ENCODE results near the gene DNPEP.
"Not testable (repeated sequence)": the region's sequence is repeated elsewhere in the genome, so short reads cannot be mapped to it uniquely, and the experiment has no call there.

The DNPEP gene

DNA sequence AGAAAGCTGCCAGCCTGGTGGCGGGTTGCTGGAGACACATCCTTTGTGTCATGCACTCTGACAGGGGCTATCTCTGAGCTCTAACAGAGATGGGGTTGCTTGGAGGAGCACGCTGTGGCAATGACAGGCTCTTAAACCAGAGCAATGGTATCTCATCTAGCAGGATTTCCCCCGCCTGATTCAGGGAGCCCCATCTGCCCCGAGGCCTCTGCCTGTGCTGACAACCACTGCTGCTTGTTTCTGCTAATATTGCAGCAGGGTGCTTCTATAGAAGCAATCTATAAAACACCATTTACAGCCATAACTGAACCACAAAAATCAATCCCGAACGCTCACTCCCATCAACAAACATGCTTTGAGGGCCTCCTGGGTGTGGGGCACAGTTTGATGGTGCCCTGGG is 12.8 kb upstream of the DNPEP start:
- TF ChIP-seq, protein P1, sequence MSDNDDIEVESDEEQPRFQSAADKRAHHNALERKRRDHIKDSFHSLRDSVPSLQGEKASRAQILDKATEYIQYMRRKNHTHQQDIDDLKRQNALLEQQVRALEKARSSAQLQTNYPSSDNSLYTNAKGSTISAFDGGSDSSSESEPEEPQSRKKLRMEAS (IDR thresholded peaks at IDR 0.05; ENCODE audit: low read depth, low read length), result no peak
- TF ChIP-seq MYC (IDR thresholded peaks at IDR 0.05; ENCODE audit: low read depth, low read length), result no peak
- no peak for TF ChIP-seq POLR2A (IDR thresholded peaks at IDR 0.05; ENCODE audit: extremely low read depth, insufficient read length)
- TF ChIP-seq, protein P2, sequence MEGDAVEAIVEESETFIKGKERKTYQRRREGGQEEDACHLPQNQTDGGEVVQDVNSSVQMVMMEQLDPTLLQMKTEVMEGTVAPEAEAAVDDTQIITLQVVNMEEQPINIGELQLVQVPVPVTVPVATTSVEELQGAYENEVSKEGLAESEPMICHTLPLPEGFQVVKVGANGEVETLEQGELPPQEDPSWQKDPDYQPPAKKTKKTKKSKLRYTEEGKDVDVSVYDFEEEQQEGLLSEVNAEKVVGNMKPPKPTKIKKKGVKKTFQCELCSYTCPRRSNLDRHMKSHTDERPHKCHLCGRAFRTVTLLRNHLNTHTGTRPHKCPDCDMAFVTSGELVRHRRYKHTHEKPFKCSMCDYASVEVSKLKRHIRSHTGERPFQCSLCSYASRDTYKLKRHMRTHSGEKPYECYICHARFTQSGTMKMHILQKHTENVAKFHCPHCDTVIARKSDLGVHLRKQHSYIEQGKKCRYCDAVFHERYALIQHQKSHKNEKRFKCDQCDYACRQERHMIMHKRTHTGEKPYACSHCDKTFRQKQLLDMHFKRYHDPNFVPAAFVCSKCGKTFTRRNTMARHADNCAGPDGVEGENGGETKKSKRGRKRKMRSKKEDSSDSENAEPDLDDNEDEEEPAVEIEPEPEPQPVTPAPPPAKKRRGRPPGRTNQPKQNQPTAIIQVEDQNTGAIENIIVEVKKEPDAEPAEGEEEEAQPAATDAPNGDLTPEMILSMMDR (IDR thresholded peaks at IDR 0.05; ENCODE audit: low read depth, low read length), result no peak

DNA sequence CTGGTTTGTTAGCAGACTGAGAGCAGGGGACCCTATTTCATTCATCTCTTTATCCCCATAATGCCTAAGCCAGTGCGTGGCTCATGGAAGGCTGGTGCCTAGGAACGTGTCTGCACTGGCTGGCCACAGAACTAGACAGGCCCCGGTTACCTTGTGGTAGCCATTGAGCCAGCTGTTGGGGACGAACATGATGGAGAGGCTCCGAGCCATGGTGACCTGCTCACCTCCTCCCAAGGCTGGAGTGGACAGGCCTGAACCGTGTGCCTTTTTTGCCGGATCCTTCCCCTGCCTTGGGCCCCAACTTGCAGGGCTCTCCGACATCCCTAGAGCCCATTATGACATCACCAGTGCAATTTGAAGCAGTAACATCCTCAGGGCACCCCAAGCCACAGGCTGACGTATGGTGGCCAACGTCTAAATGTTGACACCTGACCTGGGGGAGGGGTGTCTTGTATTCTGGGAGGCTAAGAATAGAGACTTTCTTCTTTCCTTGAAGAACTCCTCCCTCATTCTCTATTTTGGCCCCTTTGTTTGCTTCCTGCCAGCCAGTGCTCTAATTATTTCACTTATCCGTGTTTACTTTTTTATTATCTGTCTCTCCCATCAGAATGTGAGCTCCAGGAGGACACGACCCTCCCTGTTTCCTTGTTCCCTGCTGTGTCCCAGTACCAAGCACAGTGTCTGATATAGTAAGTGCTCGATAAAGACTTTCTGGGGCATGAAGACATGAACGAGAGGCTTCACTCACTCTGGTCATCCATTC is 12.2 kb upstream of the DNPEP start:
- TF ChIP-seq POLR2A (IDR thresholded peaks at IDR 0.05; ENCODE audit: extremely low read depth, insufficient read length) (no peak), MYC (IDR thresholded peaks at IDR 0.05; ENCODE audit: low read depth, low read length) (no peak)
- TF ChIP-seq, protein P1 (IDR thresholded peaks at IDR 0.05; ENCODE audit: low read depth, low read length), result no peak
- TF ChIP-seq, protein P2 (IDR thresholded peaks at IDR 0.05; ENCODE audit: low read depth, low read length), result no peak
- no peak for DNase-seq (ENCODE audit: low read depth)
- no peak overlapping the region for H3K4me3 ChIP-seq (ENCODE audit: low read depth, low read length)

More for the DNA sequence above, 12.8 kb upstream of the DNPEP start:
- H3K4me3 ChIP-seq (ENCODE audit: low read depth, low read length), result no peak overlapping the region
- DNase-seq (ENCODE audit: low read depth), result no peak

DNA sequence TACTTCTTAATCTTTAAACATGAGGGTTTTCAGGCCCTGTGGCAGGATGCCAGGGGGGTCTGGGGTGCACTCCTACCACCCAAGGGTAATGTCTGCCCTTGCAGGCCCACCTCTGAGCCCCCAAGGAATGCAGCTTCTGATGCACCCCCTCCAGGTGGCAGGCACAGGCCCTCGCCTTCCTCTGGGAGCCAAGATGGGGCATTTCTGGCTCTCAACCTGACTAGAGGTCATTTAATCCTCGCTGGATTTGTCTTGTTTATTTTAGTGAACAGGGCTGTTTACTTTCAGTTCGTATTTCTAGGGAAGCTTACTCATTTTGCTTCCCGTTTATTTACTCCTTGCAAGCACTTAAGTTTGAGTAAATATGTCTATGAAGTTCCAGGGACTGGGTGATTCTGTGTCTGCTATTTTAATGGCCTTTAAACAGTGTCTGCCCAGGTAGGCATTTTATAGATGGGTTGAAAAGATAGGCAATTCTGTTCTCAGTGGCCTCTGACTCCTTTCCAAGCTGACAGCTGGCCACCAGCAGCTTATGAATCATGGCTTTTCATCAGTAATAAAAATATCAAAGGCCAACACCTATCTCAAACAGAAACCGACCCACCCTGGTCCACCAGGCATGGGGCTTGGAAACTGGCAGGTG is 11.1 kb upstream of the DNPEP start:
- no peak overlapping the region for H3K4me3 ChIP-seq (ENCODE audit: low read depth, low read length)
- no peak for TF ChIP-seq MYC (IDR thresholded peaks at IDR 0.05; ENCODE audit: low read depth, low read length)
- TF ChIP-seq, protein P2 (IDR thresholded peaks at IDR 0.05; ENCODE audit: low read depth, low read length), result no peak
- TF ChIP-seq POLR2A (IDR thresholded peaks at IDR 0.05; ENCODE audit: extremely low read depth, insufficient read length), result no peak
- TF ChIP-seq, protein P1 (IDR thresholded peaks at IDR 0.05; ENCODE audit: low read depth, low read length), result no peak
- DNase-seq (ENCODE audit: low read depth), result no peak

DNA sequence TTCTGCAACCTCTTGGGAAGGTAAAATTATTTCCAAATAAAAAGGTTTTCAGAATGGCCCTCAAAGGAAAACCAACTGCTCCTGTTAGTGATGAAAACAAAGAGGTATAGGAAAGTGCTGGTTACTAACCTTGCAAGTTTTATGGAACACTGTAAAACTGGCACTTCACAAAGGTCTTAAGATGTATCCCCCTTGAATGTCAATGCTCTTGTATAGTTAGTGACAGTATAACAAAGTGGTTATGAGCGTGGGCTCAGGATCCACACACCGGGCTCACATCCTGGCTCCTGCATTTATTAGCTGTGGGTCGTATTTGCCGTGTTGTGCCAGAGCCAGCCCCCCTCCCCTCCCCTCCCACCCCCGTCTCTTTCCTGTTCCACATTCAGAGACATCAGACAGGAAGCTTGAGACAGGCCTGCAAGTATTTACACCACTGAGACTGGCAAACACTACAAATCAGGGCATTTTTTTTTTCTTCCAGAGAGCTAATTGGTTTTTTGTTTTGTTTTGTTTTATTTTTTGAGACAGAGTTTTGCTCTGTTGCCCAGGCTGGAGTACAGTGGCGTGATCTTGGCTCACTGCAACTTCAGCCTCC is 9.2 kb upstream of the DNPEP start:
- no peak overlapping the region for H3K4me3 ChIP-seq (ENCODE audit: low read depth, low read length)
- DNase-seq (ENCODE audit: low read depth), result no peak
- no peak for TF ChIP-seq MYC (IDR thresholded peaks at IDR 0.05; ENCODE audit: low read depth, low read length)
- TF ChIP-seq POLR2A (IDR thresholded peaks at IDR 0.05; ENCODE audit: extremely low read depth, insufficient read length), result no peak
- TF ChIP-seq, protein P2 (IDR thresholded peaks at IDR 0.05; ENCODE audit: low read depth, low read length), result no peak
- TF ChIP-seq, protein P1 (IDR thresholded peaks at IDR 0.05; ENCODE audit: low read depth, low read length), result no peak

DNA sequence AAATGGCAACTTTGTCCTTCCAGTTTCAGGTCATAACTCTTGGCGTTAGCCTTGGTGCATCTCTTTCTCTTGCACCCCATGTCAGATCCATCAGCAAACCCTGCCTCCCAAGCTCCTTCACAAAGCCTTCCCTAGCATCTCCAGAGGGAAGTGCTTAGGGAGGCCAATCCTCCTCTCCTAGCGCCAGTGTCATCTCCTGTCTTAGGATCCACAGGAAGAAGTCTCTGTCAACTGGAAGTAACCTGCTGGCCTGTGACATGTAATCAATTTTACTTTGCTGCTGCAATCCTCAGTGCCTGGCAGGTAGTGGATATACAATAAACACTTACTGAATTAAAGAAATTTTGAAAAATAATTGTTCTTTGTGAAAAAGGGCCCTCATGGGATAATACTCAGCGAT is 7.9 kb upstream of the DNPEP start:
- no peak for TF ChIP-seq MYC (IDR thresholded peaks at IDR 0.05; ENCODE audit: low read depth, low read length)
- no peak for TF ChIP-seq POLR2A (IDR thresholded peaks at IDR 0.05; ENCODE audit: extremely low read depth, insufficient read length)
- TF ChIP-seq, protein P2 (IDR thresholded peaks at IDR 0.05; ENCODE audit: low read depth, low read length), result no peak
- TF ChIP-seq, protein P1 (IDR thresholded peaks at IDR 0.05; ENCODE audit: low read depth, low read length), result no peak
- no peak for DNase-seq (ENCODE audit: low read depth)
- H3K4me3 ChIP-seq (ENCODE audit: low read depth, low read length), result no peak overlapping the region

DNA sequence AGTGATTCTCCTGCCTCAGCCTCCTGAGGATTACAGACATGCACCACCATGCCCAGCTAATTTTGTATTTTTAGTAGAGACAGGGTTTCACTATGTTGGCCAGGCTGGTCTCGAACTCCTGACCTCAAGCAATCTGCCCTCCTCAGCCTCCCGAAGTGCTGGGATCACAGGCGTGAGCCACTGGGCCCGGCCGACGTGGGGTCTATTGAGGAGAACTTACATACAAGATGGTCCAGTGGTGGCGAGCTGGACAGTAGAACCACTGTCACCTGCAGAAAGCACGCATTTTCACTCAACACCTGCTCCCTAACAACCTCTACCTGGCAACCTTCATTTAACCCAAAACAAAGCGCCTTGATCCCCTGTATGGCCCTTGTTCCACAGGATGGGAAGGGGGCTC is 7.3 kb upstream of the DNPEP start:
- DNase-seq (ENCODE audit: low read depth); H3K4me3 ChIP-seq (ENCODE audit: low read depth, low read length): not testable (repeated sequence)
